HepG2 (cell line): ENCODE data around the gene CNP. TPM values are rescaled to one million over a fixed set of nuclear protein-coding genes. Genes with fewer than 3 reads are reported as not detected.

Experiments used
- ARNTL ChIP-seq: sonication (generic); formaldehyde crosslinking; IDR thresholded peaks from 2 replicates; pipeline ENCODE4 v1.4.0; 2020; ENCODE audit warnings: mild to moderate bottlenecking, missing genetic modification reagents
- DR1 ChIP-seq: sonication (generic); formaldehyde crosslinking; IDR thresholded peaks from 2 replicates; pipeline ENCODE4 v1.8.0; 2021; ENCODE audit warnings: mild to moderate bottlenecking, missing genetic modification reagents, inconsistent platforms
- FOXP1 ChIP-seq, 2 experiments: fragments of 450-650 bp in 1 of 2; IDR thresholded peaks; 2 replicates each; pipeline ENCODE4 v1.6.1; 2017 to 2018; ENCODE audit warnings: antibody characterized with exemption in 1 of 2
- GABPA ChIP-seq, 2 experiments: IDR thresholded peaks; 2 replicates each; pipeline ENCODE4 v1.6.1; 2011 to 2016; ENCODE audit warnings: low read depth in 2 of 2, low read length in 1 of 2, missing biosample characterization in 1 of 2, missing genetic modification characterization in 1 of 2
- HCFC1 ChIP-seq: fragments of 150-350 bp; IDR thresholded peaks from 2 replicates; pipeline ENCODE4 v1.6.1; 2014; ENCODE audit warnings: low read depth, low read length
- IKZF4 ChIP-seq: sonication (generic); formaldehyde crosslinking; IDR thresholded peaks from 2 replicates; pipeline ENCODE4 v1.5.1; 2020; ENCODE audit warnings: borderline replicate concordance, mild to moderate bottlenecking, low read depth, missing genetic modification reagents; ENCODE audit errors: not compliant biosample characterization
- JUNB ChIP-seq: sonication (generic); formaldehyde crosslinking; IDR thresholded peaks from 2 replicates; pipeline ENCODE4 v1.8.0; 2022; ENCODE audit warnings: missing genetic modification reagents, mild to moderate bottlenecking, borderline replicate concordance
- KAT7 ChIP-seq: IDR thresholded peaks from 2 replicates; pipeline ENCODE4 v1.6.1; 2018; ENCODE audit warnings: borderline replicate concordance, missing compliant biosample characterization
- MATR3 ChIP-seq: sonication (generic); formaldehyde crosslinking; IDR thresholded peaks from 2 replicates; pipeline ENCODE4 v1.4.0; 2020; ENCODE audit warnings: missing genetic modification reagents
- MYNN ChIP-seq: sonication (generic); formaldehyde crosslinking; IDR thresholded peaks from 2 replicates; pipeline ENCODE4 v1.4.0; 2020; ENCODE audit warnings: mild to moderate bottlenecking, low read depth, missing genetic modification reagents
- NCOA1 ChIP-seq: sonication (generic); formaldehyde crosslinking; IDR thresholded peaks from 2 replicates; pipeline ENCODE4 v1.9.0; 2021; ENCODE audit warnings: missing genetic modification reagents
- PCBP1 ChIP-seq: fragments of 200-400 bp; formaldehyde crosslinking; IDR thresholded peaks from 2 replicates; pipeline ENCODE4 v1.6.1; 2017; ENCODE audit warnings: mild to moderate bottlenecking, low read depth, low read length, borderline replicate concordance
- PHF21A ChIP-seq: sonication (generic); formaldehyde crosslinking; IDR thresholded peaks from 2 replicates; pipeline ENCODE4 v1.5.0; 2020; ENCODE audit warnings: mild to moderate bottlenecking, missing genetic modification reagents
- PRMT3 ChIP-seq: sonication (generic); formaldehyde crosslinking; IDR thresholded peaks from 2 replicates; pipeline ENCODE4 v1.8.1; 2022; ENCODE audit warnings: low read depth, mild to moderate bottlenecking, moderate library complexity, missing genetic modification reagents, borderline replicate concordance
- REXO4 ChIP-seq: sonication (generic); formaldehyde crosslinking; IDR thresholded peaks from 2 replicates; pipeline ENCODE4 v1.8.0; 2022; ENCODE audit warnings: missing genetic modification reagents, mild to moderate bottlenecking, borderline replicate concordance
- RFX5 ChIP-seq: IDR thresholded peaks from 2 replicates; pipeline ENCODE4 v1.6.1; 2011; ENCODE audit warnings: low read depth, low read length, improper control_type of control experiment
- SALL1 ChIP-seq: sonication (generic); formaldehyde crosslinking; IDR thresholded peaks from 2 replicates; pipeline ENCODE4 v1.8.0; 2022; ENCODE audit warnings: mild to moderate bottlenecking, missing genetic modification reagents
- SATB2 ChIP-seq: sonication (generic); formaldehyde crosslinking; IDR thresholded peaks from 2 replicates; pipeline ENCODE4 v1.5.0; 2020; ENCODE audit warnings: missing genetic modification reagents
- ZBTB49 ChIP-seq: sonication (generic); formaldehyde crosslinking; IDR thresholded peaks from 2 replicates; pipeline ENCODE4 v1.4.0; 2020; ENCODE audit warnings: missing genetic modification reagents, borderline replicate concordance
- ZMAT3 ChIP-seq: sonication (generic); formaldehyde crosslinking; conservative IDR thresholded peaks from 2 replicates; pipeline ENCODE4 v1.7.0; 2021; ENCODE audit warnings: missing genetic modification reagents
- ZNF274 ChIP-seq: sonication (generic); formaldehyde crosslinking; IDR thresholded peaks from 2 replicates; pipeline ENCODE4 v1.5.1; 2020; ENCODE audit warnings: mild to moderate bottlenecking, missing genetic modification reagents
- ZNF317 ChIP-seq: sonication (generic); formaldehyde crosslinking; IDR thresholded peaks from 2 replicates; pipeline ENCODE4 v1.5.0; 2020; ENCODE audit warnings: mild to moderate bottlenecking, missing genetic modification reagents
- ZNF343 ChIP-seq: sonication (generic); formaldehyde crosslinking; IDR thresholded peaks from 2 replicates; pipeline ENCODE4 v1.4.0; 2020; ENCODE audit warnings: mild to moderate bottlenecking, missing genetic modification reagents
- ZNF616 ChIP-seq: sonication (generic); formaldehyde crosslinking; IDR thresholded peaks from 2 replicates; pipeline ENCODE4 v1.5.0; 2020; ENCODE audit warnings: low read depth, mild to moderate bottlenecking, missing genetic modification reagents
- ZNF772 ChIP-seq: sonication (generic); formaldehyde crosslinking; IDR thresholded peaks from 2 replicates; pipeline ENCODE4 v1.5.0; 2020; ENCODE audit warnings: mild to moderate bottlenecking, missing genetic modification reagents
- ZNF776 ChIP-seq: sonication (generic); formaldehyde crosslinking; IDR thresholded peaks from 2 replicates; pipeline ENCODE4 v1.4.0; 2020; ENCODE audit warnings: mild to moderate bottlenecking, missing genetic modification reagents
- polyA plus RNA-seq, 8 experiments: library from polyadenylated mRNA; depleted of rRNA in 3 of 8; stranded (reverse) in 7 of 8; unstranded in 1 of 8; fragments of >200 nt; fragmentation: Illumina TruSeq in 4 of 8; extraction: Trizol in 4 of 8; gene quantifications; 2 replicates each; pipeline versions ENCODE4 v1.2.1 to v1.2.3, GENCODE V29; 2011 to 2016; ENCODE audit warnings: low read depth in 4 of 8, missing spikeins in 1 of 8, mixed read lengths in 1 of 8; ENCODE audit not compliant: insufficient read depth in 1 of 8
- total RNA-seq, 5 experiments: library from RNA; depleted of rRNA; stranded (reverse); fragments of >200 nt; fragmentation: Illumina TruSeq; extraction: Trizol; gene quantifications; 2 replicates each; pipeline ENCODE4 v1.2.3, GENCODE V29; 2016; ENCODE audit warnings: low read depth in 1 of 5
- TF ChIP-seq, protein P1 (sequence below): sonication (generic); formaldehyde crosslinking; IDR thresholded peaks from 2 replicates; pipeline ENCODE4 v1.8.1; 2023; ENCODE audit warnings: mild to moderate bottlenecking, missing genetic modification reagents

CNP gene
- total and polyA plus RNA-seq, 2 of the 13 experiments (the other 11 are each of a cell fraction or from before 2014, with no cell fraction given): 97.2 to 161 TPM

- TF ChIP-seq FOXP1 (IDR thresholded peaks at IDR 0.05) (no peak), FOXP1 (CRISPR knock-in tag; IDR thresholded peaks at IDR 0.05) (peak; percentile 8; the same call in 1 of the 2 replicates), ZNF343 (peak; percentile 40; the same call in 1 of the 2 replicates), HCFC1 (peak; percentile 6; the same call in 1 of the 2 replicates), ZBTB49 (CRISPR knock-in tag) (no peak), PRMT3 (no peak; the same call in 1 of the 2 replicates), ZNF317 (CRISPR knock-in tag) (no peak), MATR3 (CRISPR knock-in tag) (no peak), NCOA1 (CRISPR knock-in tag) (peak; percentile 26; the same call in 1 of the 2 replicates), ZNF776 (CRISPR knock-in tag) (peak; percentile 62; the same call in 1 of the 2 replicates), SALL1 (peak; percentile 74), SATB2 (CRISPR knock-in tag) (no peak), KAT7 (CRISPR knock-in tag) (peak; percentile 2; the same call in 1 of the 2 replicates), MYNN (CRISPR knock-in tag) (no peak), REXO4 (CRISPR knock-in tag) (peak; percentile 80; the same call in 1 of the 2 replicates), ZNF772 (CRISPR knock-in tag) (no peak), GABPA (IDR thresholded peaks at IDR 0.05; ENCODE audit: low read depth, low read length) (no peak), GABPA (CRISPR knock-in tag; IDR thresholded peaks at IDR 0.05; ENCODE audit: low read depth) (no peak), ZMAT3 (CRISPR knock-in tag) (peak; percentile 81; the same call in 1 of the 2 replicates), JUNB (CRISPR knock-in tag) (0 out of 2 replicates have a peak, but pooled peaks have one; percentile 37), IKZF4 (CRISPR knock-in tag) (peak; percentile 80), RFX5 (0 out of 2 replicates have a peak, but pooled peaks have one; percentile 6), DR1 (peak; percentile 90), ZNF616 (CRISPR knock-in tag) (0 out of 2 replicates have a peak, but pooled peaks have one; percentile 75), ZNF274 (CRISPR knock-in tag) (peak; percentile 89; the same call in 1 of the 2 replicates), ARNTL (CRISPR knock-in tag) (peak; percentile 72), PHF21A (CRISPR knock-in tag) (peak; percentile 77), PCBP1 (no peak)
- TF ChIP-seq, protein P1, sequence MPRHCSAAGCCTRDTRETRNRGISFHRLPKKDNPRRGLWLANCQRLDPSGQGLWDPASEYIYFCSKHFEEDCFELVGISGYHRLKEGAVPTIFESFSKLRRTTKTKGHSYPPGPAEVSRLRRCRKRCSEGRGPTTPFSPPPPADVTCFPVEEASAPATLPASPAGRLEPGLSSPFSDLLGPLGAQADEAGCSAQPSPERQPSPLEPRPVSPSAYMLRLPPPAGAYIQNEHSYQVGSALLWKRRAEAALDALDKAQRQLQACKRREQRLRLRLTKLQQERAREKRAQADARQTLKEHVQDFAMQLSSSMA (CRISPR knock-in tag): no peak
Measured at GRCh38 chr17:41966463-41967140, at the start of gene CNP (continued).
